H7 (cell line): ENCODE measurements around the gene ABCA5. TPM values are rescaled to one million over a fixed set of nuclear protein-coding genes. Genes with fewer than 3 reads are reported as not detected.

ENCODE experiments used
- total RNA-seq: library from RNA; depleted of rRNA; stranded (reverse); fragments of >200 nt; shearing (Covaris generic); gene quantifications from 2 replicates; pipeline ENCODE4 v1.2.3, GENCODE V29; 2014; rRNA removed

ABCA5 gene
- total RNA-seq, 1 experiment from 2014 or later: 0.42 TPM

Other genes starting within 250 kb of the ABCA5 start
- not detected in 2 replicates for gene ABCA6, start 185.2 kb downstream of the ABCA5 start, total RNA-seq
- gene ABCA10, start 98.3 kb downstream of the ABCA5 start, total RNA-seq: not detected in 2 replicates
- 11.9 and 17.2 TPM in 2 replicates for gene MAP2K6, start 87.6 kb upstream of the ABCA5 start, total RNA-seq